HG02678 (cell line): ENCODE measurements around the gene SAMHD1.
"Not testable (repeated sequence)": the region's sequence is repeated elsewhere in the genome, so short reads cannot be mapped to it uniquely, and the experiment has no call there.

Experiments
- ATAC-seq: cut with Tn5 transposase; IDR thresholded peaks from one replicate; pipeline ENCODE4 v1.9.1; 2021; ENCODE audit warnings: mild to moderate bottlenecking, moderate library complexity; ENCODE audit not compliant: unreplicated experiment

The SAMHD1 gene

GRCh38 chr20:36956674-36957073 is 5.2 kb upstream of the SAMHD1 start:
- ATAC-seq: no peak

- no peak for ATAC-seq
Observed at GRCh38 chr20:36956016-36956415, 4.5 kb upstream of the SAMHD1 start.

GRCh38 chr20:36951979-36952738 is 651 bp upstream of the SAMHD1 start:
- no peak for ATAC-seq

GRCh38 chr20:36950414-36951197 is 902 bp downstream of the SAMHD1 start:
- ATAC-seq: no peak

- no peak for ATAC-seq
Observed at GRCh38 chr20:36941401-36941835, 10.1 kb downstream of the SAMHD1 start.

GRCh38 chr20:36937402-36937770 is 14.1 kb downstream of the SAMHD1 start:
- ATAC-seq: no peak

GRCh38 chr20:36936761-36937401 is 14.6 kb downstream of the SAMHD1 start:
- not testable (repeated sequence) for ATAC-seq

- no peak for ATAC-seq
Observed at GRCh38 chr20:36936341-36936740, 15.2 kb downstream of the SAMHD1 start.

- not testable (repeated sequence) for ATAC-seq
Observed at GRCh38 chr20:36933571-36933970, 17.9 kb downstream of the SAMHD1 start.

- no peak for ATAC-seq
Observed at GRCh38 chr20:36932476-36933426, 18.8 kb downstream of the SAMHD1 start.

GRCh38 chr20:36932067-36932466 is 19.4 kb downstream of the SAMHD1 start:
- ATAC-seq: not testable (repeated sequence)

GRCh38 chr20:36929691-36930090 is 21.8 kb downstream of the SAMHD1 start:
- ATAC-seq: no peak

GRCh38 chr20:36929290-36929689 is 22.2 kb downstream of the SAMHD1 start:
- ATAC-seq: no peak

- no peak for ATAC-seq
Observed at GRCh38 chr20:36927704-36928103, 23.8 kb downstream of the SAMHD1 start.

GRCh38 chr20:36926653-36927200 is 24.8 kb downstream of the SAMHD1 start:
- ATAC-seq: no peak

GRCh38 chr20:36925234-36925633 is 26.3 kb downstream of the SAMHD1 start:
- no peak for ATAC-seq

GRCh38 chr20:36924167-36925045 is 27.1 kb downstream of the SAMHD1 start:
- ATAC-seq: no peak

- no peak for ATAC-seq
Observed at GRCh38 chr20:36920334-36920730, 31.2 kb downstream of the SAMHD1 start.

- no peak for ATAC-seq
Observed at GRCh38 chr20:36919715-36920333, 31.7 kb downstream of the SAMHD1 start.
